ENCODE measurements around the gene CKAP5.

CKAP5 gene

DNA sequence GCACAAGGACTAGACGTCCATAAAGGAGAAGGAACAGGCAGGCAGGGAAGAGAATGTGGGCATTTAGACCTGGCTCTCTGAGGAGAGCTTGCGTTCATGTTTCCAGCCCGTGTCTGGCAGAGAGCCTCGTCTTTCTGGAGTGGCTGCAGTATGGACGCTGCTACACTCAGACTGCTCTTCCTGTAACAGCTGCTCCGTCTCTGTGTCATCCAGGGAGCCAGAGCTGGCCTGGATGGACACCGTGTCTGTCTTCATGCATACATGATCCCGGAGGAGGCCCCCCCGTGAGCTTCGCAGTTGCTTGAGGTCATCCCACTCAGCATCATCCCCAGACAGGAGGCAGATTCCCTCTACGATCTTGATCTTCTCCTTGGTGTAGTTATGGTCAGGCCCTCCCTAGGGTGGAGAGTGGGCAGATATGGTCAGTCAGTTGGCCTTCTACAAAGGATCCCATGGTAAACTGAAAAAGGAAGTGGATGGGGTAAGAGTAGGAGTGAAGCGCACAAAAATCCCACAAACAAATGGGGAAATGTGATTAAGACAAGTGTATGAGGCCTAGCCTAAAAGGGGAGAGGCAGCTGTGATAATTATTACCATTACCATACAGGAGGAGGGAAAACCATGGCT lies 13.0 kb upstream of the CKAP5 start:
- POLR2A ChIA-PET = no interaction called here
- CTCF ChIA-PET = no interaction called here
- no peak for DNase-seq (ENCODE audit: low read depth, low spot score)
- TF ChIP-seq CTCF (IDR thresholded peaks at IDR 0.05; ENCODE audit: insufficient read depth, low read length, missing control alignments) = no peak
- H3K4me3 ChIP-seq (ENCODE audit: low read depth, low read length) = no peak overlapping the region

DNA sequence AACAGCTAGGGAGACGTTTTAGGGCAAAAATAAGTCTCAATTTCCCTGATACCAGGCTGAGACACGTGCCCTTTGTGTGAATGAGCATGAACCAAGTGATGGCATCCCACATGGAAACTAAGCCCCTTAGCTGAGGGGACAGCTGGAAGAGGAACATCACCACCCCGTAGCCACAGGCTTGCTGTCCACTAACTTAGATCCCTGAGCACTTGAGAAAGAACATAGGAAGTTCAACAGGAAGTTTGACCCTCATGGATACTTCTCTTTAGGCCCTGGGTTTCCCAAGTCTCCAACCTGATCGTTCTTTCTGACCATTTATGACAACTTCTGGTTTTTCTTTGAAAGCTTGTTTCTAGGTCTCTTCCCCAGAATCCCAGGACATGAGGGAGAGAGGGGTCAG lies 11.6 kb upstream of the CKAP5 start:
- TF ChIP-seq CTCF (IDR thresholded peaks at IDR 0.05; ENCODE audit: insufficient read depth, low read length, missing control alignments) = no peak
- DNase-seq (ENCODE audit: low read depth, low spot score) = no peak
- ChIA-PET CTCF (interaction anchor here (1.0 to 1.2 kb wide), 2 partner anchors 8 to 59 kb away, joined by 3 to 6 read pairs; no protein-coding TSS in a partner anchor), POLR2A (no interaction called here)
- no peak overlapping the region for H3K4me3 ChIP-seq (ENCODE audit: low read depth, low read length)

DNA sequence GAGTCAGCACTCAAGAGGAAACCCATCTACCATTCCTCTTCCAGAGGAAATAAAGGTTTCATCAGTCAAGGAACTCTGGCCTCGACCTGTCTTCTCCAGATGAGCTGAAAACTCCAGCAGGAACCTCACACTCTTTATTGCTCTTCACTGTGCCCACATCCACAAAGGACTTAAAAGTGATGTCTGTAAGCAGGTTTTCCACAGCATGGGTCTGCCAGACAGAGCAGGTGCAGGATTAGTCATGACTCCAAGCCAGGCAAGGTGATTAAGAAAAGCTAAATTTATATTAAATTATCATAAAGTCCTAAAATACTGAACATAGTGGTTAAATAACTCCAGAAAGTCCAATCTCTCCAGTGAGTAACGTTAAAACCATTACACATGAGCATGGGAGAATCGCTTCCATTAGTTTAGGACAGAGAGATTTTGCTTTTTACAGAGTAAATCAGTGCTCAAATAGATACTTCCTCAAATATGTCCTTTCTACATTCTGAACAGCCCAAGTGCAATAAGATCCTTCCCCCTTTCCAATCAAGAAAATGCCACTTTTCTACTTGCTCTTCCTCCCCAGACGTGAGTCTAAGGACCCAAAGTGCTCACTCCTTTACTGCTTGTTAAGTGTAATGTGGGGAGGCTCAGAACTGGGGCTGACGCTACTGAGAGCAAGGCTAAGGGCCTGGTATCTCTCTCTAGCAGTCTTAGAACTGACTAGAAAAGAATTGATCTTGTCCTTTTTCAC lies 10.7 kb upstream of the CKAP5 start:
- no peak for DNase-seq (ENCODE audit: low read depth, low spot score)
- CTCF ChIA-PET = interaction anchor here (1.0 to 1.2 kb wide), 2 partner anchors 60 to 323 kb away, joined by 3 to 6 read pairs; no protein-coding TSS in a partner anchor
- no peak overlapping the region for H3K4me3 ChIP-seq (ENCODE audit: low read depth, low read length)
- no peak for TF ChIP-seq CTCF (IDR thresholded peaks at IDR 0.05; ENCODE audit: insufficient read depth, low read length, missing control alignments)
- POLR2A ChIA-PET = no interaction called here

- DNase-seq (ENCODE audit: low read depth, low spot score) = no peak
- TF ChIP-seq CTCF (IDR thresholded peaks at IDR 0.05; ENCODE audit: insufficient read depth, low read length, missing control alignments) = no peak
- CTCF ChIA-PET = interaction anchor here (1.1 kb wide), 1 partner anchor 9 kb away, joined by 3 read pairs; the partner anchor contains the start of gene CKAP5
- POLR2A ChIA-PET = interaction anchor here (1.0 kb wide), 1 partner anchor 29 kb away, joined by 5 read pairs; no protein-coding TSS in a partner anchor
- H3K4me3 ChIP-seq (ENCODE audit: low read depth, low read length) = no peak overlapping the region
These were observed 9.8 kb upstream of the CKAP5 start for GRCh38 chr11:46855863-46856262.

DNA sequence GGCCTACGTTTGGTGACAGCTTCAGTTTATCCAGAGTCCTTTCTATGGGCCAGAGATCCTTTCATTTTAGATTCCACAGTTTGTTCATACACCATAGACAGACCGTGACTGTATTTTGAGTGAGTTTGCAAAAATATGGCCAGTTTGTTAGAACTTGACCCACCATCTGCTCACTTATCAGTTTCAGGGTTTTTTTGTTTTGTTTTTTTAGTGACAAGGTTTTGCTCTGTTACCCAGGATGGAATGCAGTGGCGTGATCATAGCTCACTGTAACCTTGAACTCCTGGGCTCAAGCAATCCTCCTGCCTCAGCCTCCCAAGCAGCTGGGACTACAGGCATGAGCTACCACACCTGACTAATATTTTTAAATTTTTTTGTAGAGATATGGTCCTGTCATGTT lies 9.1 kb upstream of the CKAP5 start:
- TF ChIP-seq CTCF (IDR thresholded peaks at IDR 0.05; ENCODE audit: insufficient read depth, low read length, missing control alignments) = no peak
- CTCF ChIA-PET = interaction anchor here (1.1 kb wide), 1 partner anchor 9 kb away, joined by 3 read pairs; the partner anchor contains the start of gene CKAP5
- no peak for DNase-seq (ENCODE audit: low read depth, low spot score)
- H3K4me3 ChIP-seq (ENCODE audit: low read depth, low read length) = no peak overlapping the region
- POLR2A ChIA-PET = interaction anchor here (1.0 kb wide), 1 partner anchor 29 kb away, joined by 5 read pairs; no protein-coding TSS in a partner anchor

GRCh38 chr11:46850829-46851380 lies 4.8 kb upstream of the CKAP5 start:
- POLR2A ChIA-PET = no interaction called here
- no peak for TF ChIP-seq CTCF (IDR thresholded peaks at IDR 0.05; ENCODE audit: insufficient read depth, low read length, missing control alignments)
- DNase-seq (ENCODE audit: low read depth, low spot score) = no peak
- CTCF ChIA-PET = interaction anchor here (1.2 kb wide), 1 partner anchor 302 kb away, joined by 3 read pairs; no protein-coding TSS in a partner anchor
- no peak overlapping the region for H3K4me3 ChIP-seq (ENCODE audit: low read depth, low read length)
